Measurements from ENCODE around the gene TMEM221.

Gene TMEM221

GRCh38 chr19:17468302-17469091, 20.0 kb upstream of the TMEM221 start:
- no peak for TF ChIP-seq CTCF (conservative IDR thresholded peaks at IDR 0.05; ENCODE audit: low read depth)
- POLR2A ChIA-PET (ENCODE audit: low non-redundant PET): no interaction called here
- no peak for DNase-seq (ENCODE audit: low spot score)
- peak overlapping the region; percentile 99 for H3K27ac ChIP-seq
- CTCF ChIA-PET: interaction anchor here (0.6 to 1.0 kb wide), 3 partner anchors 27 to 1359 kb away, joined by 4 to 6 read pairs (median 5); no protein-coding TSS in a partner anchor

DNA sequence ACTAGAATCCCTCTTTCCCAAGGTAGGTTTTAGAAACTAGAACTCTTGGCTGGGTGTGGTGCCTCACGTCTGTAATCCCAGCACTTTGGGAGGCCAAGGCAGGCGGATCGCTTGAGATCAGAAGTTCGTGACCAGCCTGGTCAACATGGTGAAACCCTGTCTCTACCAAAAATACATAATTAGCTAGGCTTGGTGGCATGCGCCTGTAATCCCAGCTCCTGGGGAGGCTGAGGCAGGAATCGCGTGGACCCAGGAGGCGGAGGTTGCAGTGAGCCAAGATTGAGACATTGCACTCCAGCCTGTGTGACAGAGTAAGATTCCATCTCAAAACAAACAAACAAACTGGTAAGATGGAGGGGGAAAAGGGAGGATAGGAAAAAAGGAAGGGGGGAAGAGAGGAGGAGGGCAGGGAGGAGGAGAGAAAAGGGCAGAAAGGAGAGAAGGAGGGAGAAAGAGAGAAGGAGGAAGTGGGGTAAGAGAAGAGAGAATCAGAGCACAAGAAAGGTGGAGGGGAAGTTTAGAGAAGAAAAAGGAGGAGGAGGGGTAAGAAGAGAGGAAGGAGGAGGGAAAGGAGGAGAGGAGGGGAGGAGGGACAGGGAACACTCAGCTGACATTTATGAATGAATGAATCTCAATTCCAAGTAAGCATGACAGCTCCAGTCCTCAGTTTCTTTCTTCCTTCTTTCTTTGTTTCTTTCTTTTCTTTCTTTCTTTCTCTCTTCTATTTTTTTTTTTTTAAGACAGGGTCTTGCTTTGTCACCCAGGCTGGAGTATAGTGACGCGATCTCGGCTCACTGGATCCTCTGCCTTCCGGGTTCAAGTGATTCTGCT, 19.2 kb upstream of the TMEM221 start:
- ChIA-PET POLR2A (ENCODE audit: low non-redundant PET) (no interaction called here), CTCF (interaction anchor here (0.6 kb wide), 1 partner anchor 1358 kb away, joined by 5 read pairs; no protein-coding TSS in a partner anchor)
- no peak for DNase-seq (ENCODE audit: low spot score)
- TF ChIP-seq CTCF (conservative IDR thresholded peaks at IDR 0.05; ENCODE audit: low read depth): no peak
- peak overlapping the region; percentile 99 for H3K27ac ChIP-seq

DNA sequence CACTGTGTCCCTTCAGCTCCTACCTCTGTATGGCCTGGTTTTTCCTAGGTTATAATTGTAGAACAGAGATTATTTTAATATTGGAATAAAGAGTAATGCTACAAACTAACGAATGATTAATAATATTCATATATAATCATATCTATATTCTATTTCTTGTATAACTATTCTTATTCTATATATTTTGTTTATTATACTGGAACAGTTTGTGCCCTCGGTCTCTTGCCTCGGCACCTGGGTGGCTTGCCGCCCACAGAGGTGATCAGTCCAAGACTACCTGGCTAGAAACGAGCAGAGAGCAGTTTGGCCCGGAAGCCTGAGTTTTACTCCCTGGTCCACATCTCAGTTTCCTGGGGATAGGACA, 18.0 kb upstream of the TMEM221 start:
- peak overlapping the region; percentile 99 for H3K27ac ChIP-seq
- ChIA-PET CTCF (interaction anchor here (0.6 to 1.0 kb wide), 7 partner anchors 25 to 121 kb away, joined by 3 to 4 read pairs (median 3); partner anchors contain the start of gene MVB12A), POLR2A (ENCODE audit: low non-redundant PET) (no interaction called here)
- TF ChIP-seq CTCF (conservative IDR thresholded peaks at IDR 0.05; ENCODE audit: low read depth): peak; percentile 23; the same call in 1 of the 2 replicates
- DNase-seq (ENCODE audit: low spot score): no peak

DNA sequence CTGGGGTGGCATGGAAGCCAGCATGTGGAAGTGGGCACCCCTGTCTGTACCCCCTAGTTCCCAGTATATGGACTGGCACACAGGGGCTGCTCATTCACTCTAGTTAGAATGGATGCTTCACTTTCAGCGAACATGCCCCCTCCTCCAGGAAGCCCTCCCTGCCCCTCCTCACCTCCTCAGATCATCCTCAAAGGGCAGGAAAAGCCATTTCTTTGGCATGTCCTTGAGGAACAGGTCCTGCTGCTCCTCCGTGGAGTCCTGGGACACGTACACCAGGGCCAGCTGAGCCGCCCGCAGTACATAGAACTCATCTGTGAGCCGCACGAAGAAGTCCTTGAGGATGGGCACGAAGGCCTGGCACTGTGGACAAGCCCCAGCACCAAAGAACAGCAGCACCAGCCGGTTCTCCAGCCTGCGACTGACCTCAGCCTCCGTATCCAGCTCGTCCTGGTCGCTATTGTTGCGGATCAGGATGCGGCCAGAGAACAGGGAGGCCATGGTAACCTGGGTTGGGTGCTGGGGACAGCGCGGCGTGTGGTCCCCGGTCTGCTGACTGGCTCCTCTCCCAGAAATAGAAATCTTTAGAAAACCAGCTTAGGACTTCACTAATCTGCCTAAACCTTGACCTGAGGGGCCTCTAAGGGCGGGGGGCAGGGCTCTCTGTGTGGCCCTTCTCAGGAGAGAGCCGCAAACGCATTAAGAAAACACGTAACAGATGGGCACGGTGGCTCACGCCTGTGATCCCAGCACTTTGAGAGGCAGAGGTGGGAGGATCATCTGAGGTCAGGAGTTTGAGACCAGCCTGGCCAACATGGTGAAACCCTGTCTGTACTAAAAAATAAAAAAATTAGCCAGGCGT, 12.1 kb upstream of the TMEM221 start, which contains the start of gene NXNL1:
Gene NXNL1, minus strand, starts transcription at position 555 of the 859 bp plus-strand sequence. Its CDS starts 57 bp downstream, at position 498.
- DNase-seq (ENCODE audit: low spot score): no peak
- no peak within 1 kb of the TSS for H3K27ac ChIP-seq
- no peak for TF ChIP-seq CTCF (conservative IDR thresholded peaks at IDR 0.05; ENCODE audit: low read depth)
- ChIA-PET POLR2A (ENCODE audit: low non-redundant PET) (no interaction called here), CTCF (interaction anchor here (0.6 to 1.0 kb wide), 3 partner anchors 35 to 69 kb away, joined by 3 to 5 read pairs (median 3); no protein-coding TSS in a partner anchor)

- no peak for TF ChIP-seq CTCF (conservative IDR thresholded peaks at IDR 0.05; ENCODE audit: low read depth)
- DNase-seq (ENCODE audit: low spot score): no peak
- H3K27ac ChIP-seq: no peak overlapping the region
- ChIA-PET CTCF (interaction anchor here (0.7 to 0.8 kb wide), 2 partner anchors 11 to 34 kb away, joined by 3 to 4 read pairs; no protein-coding TSS in a partner anchor), POLR2A (ENCODE audit: low non-redundant PET) (no interaction called here)
Measured at GRCh38 chr19:17458970-17459369, 10.5 kb upstream of the TMEM221 start.

Data from RWPE1 (cell line).